Measurements from ENCODE around the gene SLC43A3.
"Not testable (repeated sequence)": the region's sequence is repeated elsewhere in the genome, so short reads cannot be mapped to it uniquely, and the experiment has no call there.

The SLC43A3 gene

DNA sequence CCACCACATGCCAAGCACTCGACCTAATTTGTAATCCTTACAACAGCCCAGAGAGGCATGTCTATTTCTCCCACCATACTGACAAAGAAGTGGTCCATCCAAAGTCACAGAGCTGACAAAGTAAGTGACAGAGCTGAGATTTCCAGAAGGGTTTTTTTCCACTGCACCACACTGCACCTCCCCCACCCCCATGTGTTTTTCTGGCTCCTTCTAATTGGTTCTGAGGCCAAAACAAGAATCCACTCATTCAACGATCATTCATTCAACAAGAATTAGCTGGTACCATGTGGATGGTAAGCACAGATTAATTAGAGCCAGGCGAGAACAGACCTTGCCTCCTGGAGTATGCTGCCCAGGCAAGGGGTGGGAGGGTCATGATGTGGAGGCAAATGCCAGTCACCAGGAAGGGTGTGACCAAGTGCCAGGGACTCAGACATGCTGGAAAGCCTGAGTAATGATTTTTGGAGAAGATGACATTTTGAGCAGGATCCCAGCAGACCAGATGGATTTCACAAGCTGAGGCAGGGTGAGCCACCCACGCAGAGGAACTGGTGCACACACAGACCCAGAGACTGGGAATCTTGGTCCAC, 21.6 kb downstream of the SLC43A3 start:
- DNase-seq (ENCODE audit: low spot score) = no peak

DNA sequence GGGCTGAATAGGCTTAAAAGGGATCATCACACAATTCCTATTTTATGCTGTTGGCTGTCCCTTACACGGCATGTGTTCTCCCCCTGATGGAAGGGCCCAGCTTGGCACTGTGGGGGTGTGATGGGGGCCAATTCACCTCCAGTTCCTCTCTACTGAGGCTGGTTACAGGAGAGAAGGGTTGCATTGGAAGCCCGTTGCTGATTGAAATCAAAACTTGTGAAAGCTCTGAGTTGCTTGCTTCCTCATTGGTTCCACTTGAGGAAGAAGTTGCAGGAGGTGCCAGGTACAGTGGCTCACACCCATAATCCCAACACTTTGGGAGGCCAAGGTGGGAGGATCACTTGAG, 23.1 kb downstream of the SLC43A3 start:
- DNase-seq (ENCODE audit: low spot score) = no peak

DNA sequence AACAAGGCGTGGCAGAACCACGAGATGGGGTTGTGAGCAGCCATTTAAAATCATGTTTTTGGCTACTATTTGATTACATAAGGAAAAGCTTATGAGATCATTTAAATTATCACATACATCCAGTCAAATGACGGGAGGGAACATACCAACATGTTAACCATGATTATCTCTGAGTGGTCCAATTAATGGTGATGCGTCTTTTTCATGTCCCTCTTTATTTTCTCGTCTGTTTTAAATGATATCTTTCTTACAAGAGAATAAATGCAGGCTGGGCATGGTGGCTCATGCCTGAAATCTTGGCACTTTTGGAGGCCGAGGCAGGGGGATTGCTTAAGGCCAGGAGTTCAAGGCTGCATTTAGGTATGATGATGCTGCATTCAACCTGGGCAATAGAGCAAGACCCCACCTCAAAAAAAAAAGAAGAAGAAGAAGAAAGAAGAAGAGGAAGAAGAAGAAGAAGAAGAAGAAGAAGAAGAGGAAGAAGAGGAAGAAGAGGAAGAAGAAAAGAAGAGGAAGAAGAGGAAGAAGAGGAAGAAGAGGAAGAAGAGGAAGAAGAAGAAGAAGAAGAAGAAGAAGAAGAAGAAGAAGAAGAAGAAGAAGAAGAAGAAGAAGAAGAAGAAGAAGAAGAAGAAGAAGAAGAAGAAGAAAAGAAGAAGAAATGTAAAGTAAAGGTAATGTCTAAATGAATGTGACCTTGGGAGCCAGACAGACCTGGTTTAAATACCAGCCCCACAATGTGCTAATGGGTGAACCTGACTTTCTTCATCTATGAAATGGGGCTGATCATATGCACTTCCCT, 23.7 kb downstream of the SLC43A3 start:
- DNase-seq (ENCODE audit: low spot score) = not testable (repeated sequence)

DNA sequence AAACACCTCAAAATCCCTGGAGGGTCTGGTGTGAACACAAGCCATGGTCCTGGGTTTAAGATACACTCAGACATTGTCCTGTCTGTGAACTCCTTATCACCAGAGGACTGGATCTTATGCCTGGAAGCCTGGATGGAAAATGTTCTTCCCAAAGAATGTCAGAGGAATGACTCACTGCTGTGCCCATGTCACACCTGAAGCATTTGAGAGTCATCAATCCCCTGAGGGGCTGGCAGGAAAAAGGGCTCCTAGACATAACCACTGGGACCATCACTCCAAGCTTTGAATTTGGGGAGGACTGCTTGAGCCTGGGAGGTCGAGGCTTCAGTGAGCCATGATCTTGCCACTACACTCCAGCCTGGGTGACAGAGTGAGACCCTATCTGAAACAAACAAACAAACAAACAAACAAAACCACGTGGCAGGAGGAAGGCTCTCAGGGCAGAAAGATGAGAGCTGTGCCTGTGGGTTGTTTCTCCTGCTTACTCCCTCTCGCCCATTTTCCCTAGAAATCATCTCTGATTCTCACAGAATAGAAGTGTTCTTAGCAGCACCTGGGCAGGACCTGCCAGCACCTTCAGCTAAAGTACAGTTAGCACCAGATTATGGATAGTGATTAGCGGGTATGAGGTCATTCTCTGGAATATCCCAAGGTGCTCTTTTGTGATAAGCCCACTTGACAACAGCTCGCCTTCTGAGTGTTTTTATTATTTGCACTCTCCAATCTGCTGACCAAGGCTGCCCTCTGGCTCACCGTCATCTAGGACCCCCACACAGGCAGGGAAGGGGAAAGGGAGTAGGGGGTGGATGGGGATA, 24.5 kb downstream of the SLC43A3 start:
- DNase-seq (ENCODE audit: low spot score) = no peak

DNA sequence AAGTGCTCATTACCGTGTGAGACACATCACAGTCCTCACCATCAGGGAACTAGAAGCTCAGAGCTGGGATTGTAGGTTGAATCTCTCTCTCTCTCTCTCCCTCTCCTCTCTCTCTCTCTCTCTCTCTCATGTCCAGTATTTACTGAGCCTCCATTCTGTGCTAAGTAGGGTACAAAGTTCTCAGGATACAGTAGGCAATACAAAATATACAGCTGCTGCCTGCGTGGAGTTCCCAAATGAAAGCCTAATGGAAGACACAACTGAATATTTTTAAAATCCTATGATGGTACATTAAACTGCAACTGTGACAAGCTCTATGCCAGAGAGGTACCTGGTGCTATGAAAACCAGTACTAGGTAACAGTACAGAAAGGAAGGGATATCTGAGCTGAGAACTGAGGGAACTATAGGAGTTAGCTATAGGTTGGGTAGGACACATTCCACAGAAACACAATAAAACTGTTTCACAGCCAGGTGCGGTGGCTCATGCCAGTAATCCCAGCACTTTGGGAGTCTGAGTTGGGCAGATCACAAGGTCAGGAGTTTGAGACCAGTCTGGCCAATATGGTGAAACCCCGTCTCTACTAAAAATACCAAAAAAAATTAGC, 26.8 kb downstream of the SLC43A3 start:
- no peak for DNase-seq (ENCODE audit: low spot score)

DNA sequence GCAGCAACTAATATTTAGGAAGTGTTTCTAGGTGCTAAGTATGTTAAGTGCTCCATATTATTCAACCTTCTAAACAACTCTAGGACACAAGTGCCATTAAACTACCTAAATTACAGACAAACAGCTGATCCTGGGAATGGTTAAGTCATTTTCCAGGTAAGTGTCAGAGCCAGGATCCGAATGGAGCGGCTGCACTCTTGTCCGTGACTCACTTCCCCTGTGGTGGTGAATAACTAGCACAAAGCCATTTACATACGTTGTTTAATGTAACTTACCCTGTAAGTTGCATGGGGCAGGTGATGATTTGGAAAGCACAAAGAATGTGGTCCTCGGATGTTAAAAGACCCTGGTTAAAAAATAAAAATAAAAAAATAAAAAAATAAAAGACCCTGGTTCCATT, 27.7 kb downstream of the SLC43A3 start:
- no peak for DNase-seq (ENCODE audit: low spot score)

DNA sequence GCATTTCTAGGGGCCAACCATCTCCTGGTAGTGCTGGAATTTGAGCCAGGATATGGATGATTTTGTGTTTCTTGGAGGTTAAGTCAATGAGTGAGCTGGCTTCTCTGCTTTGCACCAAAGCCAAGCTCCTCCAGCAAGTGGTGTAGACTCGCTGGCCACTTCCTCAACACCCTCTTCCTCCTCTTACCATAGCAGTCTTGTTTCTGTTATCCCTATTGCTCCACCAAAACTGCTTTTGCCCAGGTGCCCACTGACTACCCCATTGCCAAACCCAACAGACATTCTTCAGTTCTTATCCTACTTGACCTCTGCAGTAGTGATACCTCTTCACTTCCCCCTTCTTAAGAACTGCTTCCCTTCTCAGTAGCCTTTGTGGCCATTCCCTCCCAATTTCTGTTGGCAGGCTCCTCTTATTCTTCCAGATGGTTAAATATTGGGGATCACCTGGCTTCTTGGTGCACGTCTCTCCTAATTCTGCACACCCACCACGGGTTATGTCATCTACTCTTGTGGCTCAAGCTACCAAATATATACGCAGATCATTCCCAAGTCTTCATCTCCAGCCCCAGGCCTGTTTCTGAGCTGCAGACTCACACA, 29.4 kb downstream of the SLC43A3 start:
- no peak for DNase-seq (ENCODE audit: low spot score)

DNA sequence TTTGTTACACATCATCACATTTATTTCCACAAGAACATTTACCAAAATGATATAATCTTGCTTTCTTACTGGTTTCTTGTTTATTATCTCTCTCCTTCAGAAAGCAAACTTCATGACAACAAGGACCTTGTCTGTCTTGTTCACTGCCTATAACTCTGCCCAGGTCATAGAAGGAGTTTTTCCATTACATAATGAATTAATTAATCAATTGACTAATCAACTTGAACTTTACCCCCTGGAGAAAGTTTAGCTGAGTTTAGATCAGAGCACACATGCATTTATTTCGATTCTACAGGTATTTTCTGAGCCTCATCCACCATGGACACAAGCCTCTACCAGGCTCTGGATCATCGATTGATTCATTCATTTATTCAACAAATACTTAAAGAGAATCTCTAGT, 30.2 kb downstream of the SLC43A3 start:
- no peak for DNase-seq (ENCODE audit: low spot score)

DNA sequence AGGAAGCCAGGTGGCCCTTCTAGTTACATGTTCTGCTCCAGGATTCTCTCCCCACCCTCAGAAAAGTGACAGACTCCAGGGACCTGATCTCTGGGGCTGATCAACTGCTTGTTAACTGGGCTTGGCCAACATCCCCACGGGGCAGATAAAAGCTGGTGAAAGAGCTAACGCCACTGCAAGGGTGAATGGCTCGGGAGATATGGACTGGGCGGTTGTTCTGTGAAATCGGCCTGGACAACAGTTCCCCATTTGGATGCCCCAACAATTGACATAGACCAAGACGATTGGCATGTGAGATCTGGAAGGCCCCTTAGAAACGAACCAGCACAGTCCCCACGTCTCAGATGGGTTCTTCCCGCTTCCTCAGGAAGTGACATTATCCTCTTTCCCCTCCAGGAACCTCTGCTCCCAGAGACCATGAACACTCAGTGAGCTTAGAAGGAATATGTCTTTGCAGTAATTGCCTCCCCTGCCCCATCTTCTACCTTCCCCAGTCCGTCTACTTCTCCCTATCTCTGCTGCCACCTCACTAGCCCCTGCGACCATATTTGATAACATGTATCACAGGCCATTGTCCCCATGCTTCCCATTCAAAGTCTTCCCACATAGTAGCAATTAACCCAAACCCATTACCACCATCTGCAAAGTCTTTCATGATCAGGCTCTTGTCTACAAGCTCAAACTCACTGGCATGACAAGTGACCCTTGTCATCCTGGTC, 30.9 kb downstream of the SLC43A3 start:
- DNase-seq (ENCODE audit: low spot score) = no peak

DNA sequence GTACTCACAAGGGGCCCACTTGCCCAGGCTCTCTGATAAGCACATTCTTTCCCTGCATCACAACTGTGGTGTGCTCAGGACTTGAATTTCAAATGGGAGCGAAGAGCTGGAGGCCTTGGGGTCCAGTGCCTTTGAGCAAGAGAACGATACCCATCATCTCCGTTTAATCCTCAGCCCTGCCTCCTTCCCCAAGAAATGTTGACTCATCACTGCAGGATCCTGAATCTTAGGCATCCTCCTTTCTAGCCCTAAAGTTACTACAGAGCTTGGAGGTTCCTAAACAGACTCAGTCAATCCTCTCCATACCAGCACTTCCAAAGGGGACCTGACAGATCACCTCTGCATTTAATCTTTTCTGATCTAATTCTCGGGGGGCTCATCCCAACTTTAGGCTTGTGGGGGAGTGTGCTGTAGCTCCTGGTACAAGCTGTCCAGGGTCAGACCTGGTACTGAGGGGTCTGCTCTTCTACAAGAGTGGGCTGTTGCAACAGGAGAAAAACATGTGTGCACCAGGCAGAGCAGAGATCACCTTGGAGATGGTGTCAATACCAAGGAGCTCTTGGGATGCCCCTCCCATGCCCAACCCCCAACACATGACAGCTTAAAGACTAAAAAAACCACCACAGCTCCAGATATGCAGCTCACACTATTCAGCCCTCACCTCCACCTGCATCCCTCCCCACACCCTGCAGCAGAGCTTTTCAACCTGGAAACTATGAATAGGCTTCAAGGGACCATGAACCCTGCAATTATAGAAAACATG, 32.5 kb downstream of the SLC43A3 start:
- DNase-seq (ENCODE audit: low spot score) = no peak

DNA sequence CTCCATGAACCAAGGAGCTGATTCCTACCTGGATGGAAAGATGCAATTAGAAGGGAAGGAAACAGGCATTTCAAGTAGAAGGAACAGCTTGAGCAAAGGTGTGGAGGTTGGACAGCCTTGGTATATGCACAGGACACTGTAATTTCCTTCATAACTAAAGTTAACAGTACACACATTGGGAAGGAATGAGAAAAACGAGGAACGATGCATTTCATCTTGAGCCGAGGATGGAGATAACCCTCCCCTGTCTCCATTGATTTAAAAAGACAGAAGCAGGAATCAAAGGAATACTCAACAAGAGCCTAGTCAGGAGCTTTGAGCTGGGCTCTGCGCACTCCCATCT, 34.2 kb downstream of the SLC43A3 start:
- no peak for DNase-seq (ENCODE audit: low spot score)

DNA sequence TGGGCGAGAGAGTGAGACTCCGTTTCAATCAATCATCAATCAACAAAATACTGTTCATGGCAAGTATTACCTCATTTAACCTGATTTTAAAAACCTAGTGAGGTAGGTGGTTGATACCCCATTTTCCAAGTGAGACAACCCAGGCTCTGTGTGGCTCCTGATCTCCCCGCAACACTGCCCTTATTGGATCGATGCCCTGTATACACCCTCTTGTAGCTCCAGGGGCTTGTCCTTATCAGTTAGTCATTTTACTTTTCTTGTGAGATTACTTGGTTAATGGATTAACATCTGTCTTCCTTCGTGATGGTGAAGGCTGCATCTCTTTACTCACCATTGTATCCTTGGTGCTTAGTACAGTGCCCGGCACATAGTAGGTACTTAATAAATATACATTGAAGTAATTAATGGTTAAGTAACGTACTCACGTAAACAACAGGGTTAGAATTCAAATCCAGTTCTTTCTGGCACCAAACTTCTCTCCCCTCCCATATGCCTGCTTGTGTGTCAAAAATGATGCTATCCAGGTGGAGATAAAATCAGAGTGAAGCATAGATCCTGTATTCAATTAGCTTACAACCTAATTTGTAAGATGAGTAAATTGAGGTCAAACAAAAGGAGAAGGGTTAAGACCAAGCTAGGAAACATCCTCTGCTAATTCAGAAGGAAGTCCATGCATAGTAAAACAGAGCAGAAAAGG, 34.7 kb downstream of the SLC43A3 start:
- no peak for DNase-seq (ENCODE audit: low spot score)

DNA sequence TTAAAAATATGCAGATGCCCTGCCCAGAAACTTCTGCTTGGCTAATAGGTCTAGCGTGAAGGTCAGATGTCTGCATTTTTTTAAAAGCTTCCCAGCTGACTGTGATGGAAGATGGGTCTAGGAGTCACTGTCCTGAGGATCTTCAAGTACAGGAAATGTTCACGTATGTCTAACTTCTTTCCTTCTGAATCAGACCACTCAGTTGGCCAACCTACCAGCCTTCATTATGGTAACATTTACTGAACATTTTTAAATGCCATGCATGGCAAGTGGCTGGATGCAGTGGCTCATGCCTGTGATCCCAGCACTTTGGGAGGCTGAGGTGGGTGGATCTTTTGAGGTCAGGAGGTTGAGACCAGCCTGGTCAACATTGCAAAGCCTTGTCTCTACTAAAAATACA, 35.4 kb downstream of the SLC43A3 start:
- no peak for DNase-seq (ENCODE audit: low spot score)

DNA sequence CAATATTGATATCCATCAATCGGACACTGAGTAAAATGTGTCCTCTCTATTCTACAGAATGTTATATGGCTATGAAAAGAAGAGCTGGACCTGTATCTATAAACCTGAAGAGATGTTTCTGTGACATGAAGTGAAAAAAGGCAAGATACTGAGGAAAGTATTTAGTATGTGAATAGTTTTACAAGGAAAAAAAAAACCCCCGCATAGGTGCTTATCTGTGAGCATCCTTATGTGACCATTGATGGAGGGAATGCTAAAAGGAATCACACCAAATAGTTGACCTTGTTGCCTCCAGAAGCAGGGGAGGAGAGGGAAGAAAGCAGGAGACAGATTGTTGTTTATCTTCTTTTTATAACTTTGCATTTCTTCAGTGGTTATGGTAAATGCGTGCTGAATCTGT, 35.8 kb downstream of the SLC43A3 start:
- no peak for DNase-seq (ENCODE audit: low spot score)

DNA sequence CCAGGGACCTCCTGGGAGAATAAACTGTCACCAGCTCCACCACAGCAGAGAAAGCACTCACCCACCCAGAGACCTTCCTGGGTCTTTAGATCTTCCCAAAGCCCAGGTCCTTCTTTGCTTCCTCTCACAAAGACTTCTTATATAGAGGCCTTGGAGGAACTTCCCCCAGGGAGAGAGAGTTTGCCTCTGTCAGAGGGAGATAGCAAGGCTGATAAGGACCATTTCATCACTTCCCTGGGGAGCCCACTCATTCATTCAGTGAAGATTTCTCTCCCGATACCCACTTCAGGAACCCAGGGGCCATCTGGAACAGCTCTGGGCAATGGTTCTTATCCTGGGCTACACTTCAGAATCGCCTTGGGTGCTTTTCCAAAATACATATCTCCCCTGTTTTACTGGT, 36.4 kb downstream of the SLC43A3 start, which contains the start of gene PRG2:
TSS of gene PRG2 (minus strand) at position 116 of the 400 bp plus-strand sequence. CDS start 706 bp downstream, outside the sequence.
- DNase-seq (ENCODE audit: low spot score) = no peak

DNA sequence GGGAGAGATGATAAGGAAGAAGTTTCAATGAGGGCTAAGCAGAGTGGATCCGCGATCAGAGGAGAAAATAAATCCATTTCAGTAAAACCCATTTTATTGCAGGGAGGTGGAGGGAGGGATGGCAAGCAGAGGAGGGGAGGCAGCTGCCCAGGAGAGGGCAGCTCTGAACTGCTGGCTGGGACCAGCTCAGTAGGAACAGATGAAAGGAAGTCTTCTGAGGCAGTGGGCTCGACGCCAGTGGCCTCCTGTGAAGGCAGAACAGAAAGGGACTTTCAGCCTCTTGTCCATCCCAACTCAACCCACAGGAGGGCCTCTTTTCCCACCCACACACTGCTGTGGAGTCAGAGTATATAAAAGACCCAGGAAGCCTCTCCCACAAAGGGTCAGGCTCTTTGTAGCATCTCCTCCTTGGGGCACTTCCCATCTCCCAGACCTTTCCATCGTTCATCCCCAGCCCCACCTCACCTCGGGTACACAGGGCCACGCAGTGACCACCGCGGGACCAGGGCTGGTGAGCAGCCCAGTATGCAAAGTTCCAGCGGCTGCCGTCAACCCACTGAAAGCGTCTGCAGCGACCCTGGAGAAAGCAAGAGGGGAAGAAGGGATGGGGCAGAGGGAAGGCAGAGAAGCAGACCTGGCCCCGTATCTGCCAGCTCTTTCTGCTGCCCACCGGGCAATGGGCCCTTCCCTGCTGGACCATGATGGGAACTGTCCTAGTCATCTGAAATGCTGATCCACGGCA, 39.5 kb downstream of the SLC43A3 start:
- no peak for DNase-seq (ENCODE audit: low spot score)

DNA sequence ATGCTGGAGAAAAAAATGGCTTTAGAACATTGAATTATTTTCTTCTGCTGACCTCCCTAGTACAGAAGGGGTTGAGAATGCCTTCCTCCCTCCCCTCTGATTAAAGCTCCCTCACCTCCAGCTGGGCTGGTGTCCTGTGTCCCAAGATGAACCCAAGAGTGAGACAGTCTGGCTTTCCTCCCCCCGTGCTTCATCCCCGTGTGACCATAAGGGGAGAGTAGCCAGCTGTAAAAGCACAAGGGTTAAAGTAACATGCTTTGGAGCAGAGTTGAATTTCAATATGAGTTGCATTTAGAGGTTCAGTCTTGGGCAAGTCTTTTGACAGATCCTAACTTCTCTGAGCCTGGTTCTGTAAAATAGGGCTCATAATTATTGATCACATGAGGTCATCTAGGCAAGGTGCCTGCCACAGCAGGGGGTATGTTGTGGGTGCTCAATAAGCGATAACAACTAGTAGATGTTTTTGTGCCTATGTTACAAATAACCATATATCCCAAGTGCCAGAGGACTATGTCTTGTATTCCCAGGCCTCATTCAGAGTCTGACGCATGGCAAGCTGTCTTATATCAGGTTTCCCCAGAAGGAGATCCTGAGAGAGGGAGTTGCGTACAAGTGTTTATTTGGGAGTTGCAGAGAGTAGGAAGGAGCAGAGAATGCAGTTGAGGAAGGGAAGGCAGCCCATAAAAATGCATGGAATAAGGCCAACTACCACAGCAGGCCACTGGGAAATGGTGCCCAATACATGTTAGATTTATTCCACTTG, 40.6 kb downstream of the SLC43A3 start:
- no peak for DNase-seq (ENCODE audit: low spot score)

DNA sequence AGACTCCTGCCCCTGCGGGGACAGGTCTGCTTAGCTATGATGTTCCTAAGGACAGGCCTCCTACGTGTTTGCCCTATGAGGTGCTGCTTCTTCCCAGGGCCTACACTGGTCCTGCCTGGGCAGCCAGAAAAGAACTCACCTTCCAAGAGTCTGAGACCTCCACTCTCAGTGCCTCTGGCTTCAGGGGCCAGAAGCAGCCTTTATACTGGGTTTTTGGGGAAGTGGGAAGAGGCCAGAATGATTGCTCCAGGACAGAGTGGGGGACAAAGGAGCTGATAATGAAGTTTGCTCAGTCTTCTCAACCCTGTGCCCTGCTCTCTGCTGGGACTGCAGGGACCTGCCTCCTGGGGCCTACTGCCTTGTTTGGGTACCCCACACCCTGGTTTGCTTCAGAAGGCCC, 45.9 kb downstream of the SLC43A3 start, which contains the start of gene PRG3:
TSS of gene PRG3 (minus strand) at position 176 of the 400 bp plus-strand sequence. CDS start 442 bp downstream, outside the sequence.
- DNase-seq (ENCODE audit: low spot score) = no peak

DNA sequence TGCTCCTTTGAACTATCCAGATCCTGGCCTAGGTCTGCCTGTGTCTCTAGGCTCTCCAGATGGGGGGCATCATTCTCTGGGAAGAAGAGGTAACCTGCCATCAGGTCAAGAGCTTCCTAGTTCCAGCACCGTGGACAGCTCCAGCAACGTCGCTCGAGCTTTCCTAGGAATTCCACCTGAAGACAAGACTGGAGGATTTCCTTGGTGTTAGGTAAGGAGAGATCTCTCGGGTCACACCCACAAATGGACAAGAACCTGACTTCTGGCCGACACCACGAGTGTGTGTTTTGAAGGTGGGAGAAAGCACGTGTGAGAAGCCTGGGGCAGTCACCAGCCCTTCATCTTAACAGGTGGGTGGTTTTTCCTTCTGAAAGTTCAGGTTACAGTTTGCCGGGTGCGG, 47.2 kb downstream of the SLC43A3 start:
- DNase-seq (ENCODE audit: low spot score) = no peak
